Bronchial epithelial cell (primary cell): ENCODE results near the gene LIG4. TPM values are rescaled to one million over a fixed set of nuclear protein-coding genes. Genes with fewer than 3 reads are reported as not detected.

Experiments
- DNase-seq: peaks from one replicate; pipeline ENCODE4 v3.0.0-alpha.2; 2010; ENCODE audit warnings: low read depth
- FAIRE-seq: peaks from 2 replicates; lab custom pipeline; 2011; peaks lifted over from hg19 to GRCh38; lab: Jason Lieb, UNC
- H3K27me3 ChIP-seq: 2 replicates; pipeline ENCODE4 v1.5.1; 2011; ENCODE audit warnings: low read length; ENCODE audit not compliant: control insufficient read depth, insufficient read depth
- H3K36me3 ChIP-seq: 2 replicates; pipeline ENCODE4 v1.5.1; 2011; ENCODE audit warnings: low read length; ENCODE audit not compliant: control insufficient read depth, insufficient read depth
- H3K4me3 ChIP-seq: 2 replicates; pipeline ENCODE4 v1.5.1; 2011; ENCODE audit warnings: mild to moderate bottlenecking, low read depth, low read length, control low read depth
- CTCF ChIP-seq: IDR thresholded peaks from 2 replicates; pipeline ENCODE4 v1.5.1; 2011; ENCODE audit warnings: mild to moderate bottlenecking, moderate library complexity, low read length, control low read depth, inconsistent platforms; ENCODE audit not compliant: insufficient read depth, severe bottlenecking
- total RNA-seq: library from RNA; depleted of rRNA; stranded (reverse); fragments of >200 nt; gene quantifications from 2 replicates; pipeline ENCODE4 v1.2.1, GENCODE V29; 2014

Gene LIG4
- total RNA-seq, 1 donor from 2014 or later: 10.5 TPM

DNA sequence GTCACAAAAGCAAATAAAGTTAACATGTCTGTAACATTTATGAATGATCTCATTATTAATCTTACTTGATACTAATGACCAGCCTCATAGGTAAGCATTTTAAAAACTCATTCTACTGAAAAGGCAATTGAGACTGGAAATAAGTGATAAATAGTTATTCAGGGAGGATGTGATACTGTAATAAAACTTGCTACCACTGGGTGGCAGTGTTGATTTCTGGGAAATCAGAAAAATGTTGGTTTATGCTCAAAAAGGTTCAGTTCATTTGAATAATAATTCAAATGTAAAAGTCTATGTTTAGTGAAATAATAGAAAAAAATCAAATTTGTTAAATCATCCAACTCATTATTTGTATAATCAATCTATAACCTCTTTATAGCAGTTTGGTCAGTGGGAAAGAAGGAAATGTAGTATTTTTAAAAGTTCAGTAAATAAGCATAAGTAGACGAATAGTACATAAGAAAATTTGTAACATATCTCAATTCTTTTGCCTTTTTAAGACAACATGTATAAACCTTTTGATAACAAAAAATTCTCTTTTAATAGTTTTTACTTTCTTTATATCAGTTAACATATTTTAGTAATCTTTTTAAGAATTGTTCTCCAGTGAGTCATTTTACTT lies 12.4 kb upstream of the LIG4 start:
- Histone ChIP-seq H3K36me3 (peaks cover 2% of the 10 kb centered on the region), H3K27me3 (no peaks in the 10 kb centered on the region), H3K4me3 (no peak overlapping the region)
- peak; percentile 44 for DNase-seq
- FAIRE-seq: no peak
- peak; percentile 34 for TF ChIP-seq CTCF

GRCh38 chr13:108226184-108226583 lies 10.8 kb upstream of the LIG4 start:
- H3K27me3 ChIP-seq: no peaks in the 10 kb centered on the region
- TF ChIP-seq CTCF: no peak
- no peak for FAIRE-seq

GRCh38 chr13:108225440-108225839 lies 10.1 kb upstream of the LIG4 start:
- no peak overlapping the region for H3K4me3 ChIP-seq
- DNase-seq (no peak), FAIRE-seq (no peak)
- no peaks in the 10 kb centered on the region for H3K27me3 ChIP-seq
- peaks cover 3% of the 10 kb centered on the region for H3K36me3 ChIP-seq
- TF ChIP-seq CTCF: no peak

More at GRCh38 chr13:108226184-108226583, 10.8 kb upstream of the LIG4 start:
- H3K36me3 ChIP-seq: peaks cover 3% of the 10 kb centered on the region
- DNase-seq: peak; percentile 8
- H3K4me3 ChIP-seq: no peak overlapping the region

DNA sequence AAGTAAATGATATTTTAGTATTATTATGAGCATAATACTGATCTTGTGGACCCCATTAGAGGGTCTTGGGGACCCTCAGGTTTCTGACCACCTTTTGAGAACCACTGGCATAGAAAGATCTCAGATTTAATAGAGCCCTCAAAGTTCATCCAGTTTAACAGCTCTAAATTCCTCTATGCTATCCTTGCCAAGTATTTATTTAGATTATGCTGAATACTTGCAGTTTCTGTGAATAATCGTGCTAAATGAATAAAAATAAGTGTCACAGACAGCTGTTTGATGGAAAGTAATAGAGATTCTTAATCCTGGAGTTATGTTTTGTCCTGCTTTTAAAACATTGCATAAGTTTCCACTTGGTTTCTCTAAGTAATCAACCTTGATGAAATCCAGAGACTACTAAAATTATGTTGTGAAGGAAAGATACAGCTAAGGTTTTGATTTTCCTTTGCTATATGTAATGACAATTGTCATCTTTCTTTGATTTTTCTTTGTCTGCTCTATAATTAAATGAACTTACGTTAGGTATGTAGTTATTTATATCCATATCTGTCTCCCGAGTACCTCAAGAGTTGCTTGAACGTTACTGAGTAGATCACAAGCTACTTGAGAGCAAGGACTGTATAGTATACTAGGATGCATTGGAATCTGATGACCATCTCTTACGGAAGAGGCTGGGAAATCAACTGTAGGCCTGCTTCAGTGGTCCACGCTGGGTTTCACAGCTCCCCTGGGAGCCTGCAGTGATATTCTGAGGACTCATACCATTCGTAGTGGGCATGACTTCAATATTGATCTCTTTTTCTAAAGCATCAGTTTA lies 8.6 kb upstream of the LIG4 start:
- TF ChIP-seq CTCF: no peak
- Histone ChIP-seq H3K27me3 (no peaks in the 10 kb centered on the region), H3K36me3 (peaks cover 1% of the 10 kb centered on the region), H3K4me3 (no peak overlapping the region)
- DNase-seq (no peak), FAIRE-seq (no peak)

- Histone ChIP-seq H3K27me3 (no peaks in the 10 kb centered on the region), H3K4me3 (no peak overlapping the region), H3K36me3 (peaks cover 1% of the 10 kb centered on the region)
- DNase-seq: peak; percentile 93
- TF ChIP-seq CTCF: peak; percentile 37
- no peak for FAIRE-seq
Observed at GRCh38 chr13:108220041-108220440, 4.7 kb upstream of the LIG4 start.
